Cardiac fibroblast (primary cell): ENCODE results near the gene ROBO1.

Experiments used
- DNase-seq, 2 donors: peaks; one replicate each; pipeline versions ENCODE4 v3.0.0 to v3.0.0-alpha.2; 2010; ENCODE audit warnings: low read depth in 2 of 2
- H3K4me3 ChIP-seq, 2 donors: replicated peaks in 1 of 2; 1 replicate in 1 of 2; 2 replicates in 1 of 2; pipeline ENCODE4 v1.5.1; 2011; ENCODE audit warnings: low read depth in 2 of 2, low read length in 2 of 2, mild to moderate bottlenecking in 2 of 2, moderate library complexity in 1 of 2
- TF ChIP-seq, protein P1 (sequence below): IDR thresholded peaks from one replicate; pipeline ENCODE4 v1.5.1; 2011; ENCODE audit warnings: low read depth, mild to moderate bottlenecking, low read length, inconsistent platforms

Gene ROBO1

GRCh38 chr3:79367066-79367465 is 400.7 kb downstream of the ROBO1 start:
- DNase-seq, result peak; percentile 19 to 90
- TF ChIP-seq, protein P1, sequence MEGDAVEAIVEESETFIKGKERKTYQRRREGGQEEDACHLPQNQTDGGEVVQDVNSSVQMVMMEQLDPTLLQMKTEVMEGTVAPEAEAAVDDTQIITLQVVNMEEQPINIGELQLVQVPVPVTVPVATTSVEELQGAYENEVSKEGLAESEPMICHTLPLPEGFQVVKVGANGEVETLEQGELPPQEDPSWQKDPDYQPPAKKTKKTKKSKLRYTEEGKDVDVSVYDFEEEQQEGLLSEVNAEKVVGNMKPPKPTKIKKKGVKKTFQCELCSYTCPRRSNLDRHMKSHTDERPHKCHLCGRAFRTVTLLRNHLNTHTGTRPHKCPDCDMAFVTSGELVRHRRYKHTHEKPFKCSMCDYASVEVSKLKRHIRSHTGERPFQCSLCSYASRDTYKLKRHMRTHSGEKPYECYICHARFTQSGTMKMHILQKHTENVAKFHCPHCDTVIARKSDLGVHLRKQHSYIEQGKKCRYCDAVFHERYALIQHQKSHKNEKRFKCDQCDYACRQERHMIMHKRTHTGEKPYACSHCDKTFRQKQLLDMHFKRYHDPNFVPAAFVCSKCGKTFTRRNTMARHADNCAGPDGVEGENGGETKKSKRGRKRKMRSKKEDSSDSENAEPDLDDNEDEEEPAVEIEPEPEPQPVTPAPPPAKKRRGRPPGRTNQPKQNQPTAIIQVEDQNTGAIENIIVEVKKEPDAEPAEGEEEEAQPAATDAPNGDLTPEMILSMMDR, result no peak
- no peak overlapping the region for H3K4me3 ChIP-seq

- TF ChIP-seq, protein P1, result no peak
- DNase-seq, result peak; percentile 12 to 50
- no peak overlapping the region for H3K4me3 ChIP-seq
Measured at GRCh38 chr3:79366414-79366813, 401.4 kb downstream of the ROBO1 start.

DNA sequence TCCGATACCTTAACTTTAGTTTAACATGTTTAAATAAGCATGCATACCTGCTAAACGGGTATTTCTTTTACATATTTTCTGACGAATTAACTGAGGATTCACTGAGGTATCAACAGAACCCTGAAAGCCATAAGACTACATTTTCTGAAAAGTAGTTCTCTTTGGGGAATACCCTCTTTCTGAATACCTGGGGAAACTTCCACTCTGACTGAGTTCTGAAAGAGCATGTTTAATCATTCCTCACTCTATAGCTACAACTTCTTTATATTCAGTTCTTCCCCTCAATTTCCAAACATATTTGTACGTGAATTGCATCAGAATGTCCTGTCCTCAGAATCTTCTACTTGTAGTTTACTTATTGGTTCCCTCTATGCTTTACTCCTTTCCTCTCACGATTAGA is 403.0 kb downstream of the ROBO1 start:
- TF ChIP-seq, protein P1, result no peak
- no peak overlapping the region for H3K4me3 ChIP-seq
- no peak for DNase-seq

DNA sequence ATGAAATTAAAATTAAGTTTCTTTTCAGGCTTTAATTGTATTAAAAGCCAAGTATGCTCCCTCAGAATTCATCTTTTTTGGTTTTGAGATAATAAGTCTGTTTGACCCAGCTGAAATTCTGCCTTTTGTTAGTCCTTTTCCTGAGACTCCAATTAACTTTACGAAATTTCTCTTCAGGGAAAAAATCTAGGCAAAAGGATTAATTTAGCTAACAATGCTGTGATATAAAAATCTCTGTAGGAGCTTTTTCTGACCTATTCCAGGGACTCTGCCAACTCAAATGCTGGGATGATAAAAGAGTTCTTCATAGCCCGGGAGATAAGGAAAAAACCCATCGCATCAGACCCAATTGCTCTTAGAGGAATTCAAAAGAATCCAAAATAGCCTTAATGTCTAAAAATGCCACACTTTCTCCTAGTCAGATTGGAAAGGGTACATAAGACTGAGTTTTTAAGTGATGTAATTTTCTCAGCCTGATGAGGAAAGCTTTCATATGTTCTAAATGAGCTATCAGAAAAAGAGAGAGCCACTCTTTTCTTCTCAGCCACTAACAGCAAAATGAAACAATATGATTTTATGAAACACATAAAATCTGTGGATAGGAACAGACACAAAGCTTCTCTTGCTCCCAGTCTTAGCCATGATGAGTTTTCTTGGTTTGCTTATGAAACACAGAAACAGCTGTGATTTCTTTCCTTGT is 405.1 kb downstream of the ROBO1 start:
- TF ChIP-seq, protein P1, result no peak
- no peak for DNase-seq
- no peak overlapping the region for H3K4me3 ChIP-seq

DNA sequence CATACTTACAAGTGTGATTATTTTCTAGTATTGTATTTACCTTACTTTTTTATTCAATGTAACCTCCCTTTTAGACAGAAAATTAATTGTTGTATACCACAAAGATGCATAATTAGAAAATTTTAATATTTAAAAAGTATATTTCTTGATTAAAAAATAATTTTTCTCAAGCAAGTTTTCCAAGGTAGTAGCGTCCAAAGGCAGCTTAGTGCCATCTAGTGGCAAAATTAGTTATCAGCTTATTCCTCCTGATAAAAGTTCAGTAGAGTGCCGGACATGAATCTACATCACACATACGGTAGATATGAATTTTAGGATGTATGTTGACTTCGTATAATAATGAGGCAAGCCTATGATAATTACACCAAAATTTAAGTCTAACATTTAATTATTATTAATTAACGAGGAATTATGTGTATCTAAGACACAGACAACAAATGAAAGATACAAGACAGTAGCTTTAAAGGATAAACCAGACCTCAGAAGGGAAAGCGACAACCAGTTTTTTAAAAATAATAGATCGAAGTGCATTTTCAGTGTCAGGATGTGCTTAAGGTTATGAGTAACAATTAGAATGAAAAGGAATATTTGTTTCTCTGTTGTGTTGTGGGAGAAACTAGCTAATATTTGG is 405.9 kb downstream of the ROBO1 start:
- no peak overlapping the region for H3K4me3 ChIP-seq
- TF ChIP-seq, protein P1, result peak; percentile 68
- peak; percentile 66 to 80 for DNase-seq

DNA sequence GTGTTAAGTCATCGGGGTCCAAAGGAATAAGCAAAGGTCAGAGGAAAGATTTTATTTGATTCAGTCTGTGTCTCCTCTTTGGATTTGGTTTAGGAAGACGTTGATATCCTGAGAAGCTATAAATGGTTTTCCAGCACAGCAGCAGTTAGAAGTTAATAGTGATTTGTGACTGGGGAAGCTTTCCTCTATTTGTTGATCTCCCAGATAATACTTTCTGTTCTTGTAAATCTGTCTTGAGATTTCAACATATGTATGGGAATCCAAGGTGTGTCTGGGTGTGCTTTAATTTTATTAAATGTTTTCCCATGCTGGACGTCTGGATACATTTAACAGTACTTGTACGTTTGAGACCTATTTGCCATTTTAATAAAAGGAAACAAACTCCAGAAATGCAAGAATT is 409.5 kb downstream of the ROBO1 start:
- no peak overlapping the region for H3K4me3 ChIP-seq
- DNase-seq, result no peak
- TF ChIP-seq, protein P1, result no peak
